IPS DF 4.7 (cell line): ENCODE results near the gene AGBL1.
"Not testable (repeated sequence)": the region's sequence is repeated elsewhere in the genome, so short reads cannot be mapped to it uniquely, and the experiment has no call there.

Experiments used
- DNase-seq: peaks from one replicate; pipeline ENCODE4 v3.0.0-alpha.2; 2013; ENCODE audit warnings: low spot score; ENCODE audit errors: extremely low read depth

AGBL1 gene

DNA sequence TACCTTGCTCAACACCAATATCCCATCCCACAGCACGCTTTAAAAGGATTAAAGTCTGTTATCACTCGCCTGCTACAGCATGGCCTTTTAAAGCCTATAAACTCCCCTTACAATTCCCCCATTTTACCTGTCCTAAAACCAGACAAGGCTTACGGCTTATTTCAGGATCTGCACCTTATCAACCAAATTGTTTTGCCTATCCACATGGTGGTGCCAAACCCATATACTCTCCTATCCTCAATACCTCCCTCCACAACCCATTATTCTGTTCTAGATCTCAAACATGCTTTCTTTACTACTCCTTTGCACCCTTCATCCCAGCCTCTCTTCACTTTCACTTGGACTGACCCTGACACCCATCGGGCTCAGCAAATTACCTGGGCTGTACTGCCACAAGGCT is 962.9 kb downstream of the AGBL1 start:
- DNase-seq, result not testable (repeated sequence)

DNA sequence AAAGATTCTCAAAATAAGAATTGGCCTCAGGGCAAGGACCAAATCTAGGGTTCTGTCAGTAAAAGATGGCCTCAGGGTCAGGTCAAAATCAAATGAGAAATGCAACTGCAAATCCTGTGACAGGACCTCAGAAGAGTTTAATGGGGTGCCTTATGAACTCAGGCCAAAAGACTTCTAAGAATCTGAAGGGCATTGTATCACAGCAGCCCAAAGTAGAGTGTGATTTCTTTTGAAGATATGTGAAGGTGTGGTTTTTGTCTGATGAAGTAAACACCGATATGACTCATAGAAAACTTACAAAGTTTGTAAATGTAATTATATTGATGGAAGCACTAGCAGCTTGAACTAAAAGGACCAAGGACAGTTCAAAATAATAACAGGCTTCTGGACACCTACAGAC is 966.1 kb downstream of the AGBL1 start:
- DNase-seq, result no peak

DNA sequence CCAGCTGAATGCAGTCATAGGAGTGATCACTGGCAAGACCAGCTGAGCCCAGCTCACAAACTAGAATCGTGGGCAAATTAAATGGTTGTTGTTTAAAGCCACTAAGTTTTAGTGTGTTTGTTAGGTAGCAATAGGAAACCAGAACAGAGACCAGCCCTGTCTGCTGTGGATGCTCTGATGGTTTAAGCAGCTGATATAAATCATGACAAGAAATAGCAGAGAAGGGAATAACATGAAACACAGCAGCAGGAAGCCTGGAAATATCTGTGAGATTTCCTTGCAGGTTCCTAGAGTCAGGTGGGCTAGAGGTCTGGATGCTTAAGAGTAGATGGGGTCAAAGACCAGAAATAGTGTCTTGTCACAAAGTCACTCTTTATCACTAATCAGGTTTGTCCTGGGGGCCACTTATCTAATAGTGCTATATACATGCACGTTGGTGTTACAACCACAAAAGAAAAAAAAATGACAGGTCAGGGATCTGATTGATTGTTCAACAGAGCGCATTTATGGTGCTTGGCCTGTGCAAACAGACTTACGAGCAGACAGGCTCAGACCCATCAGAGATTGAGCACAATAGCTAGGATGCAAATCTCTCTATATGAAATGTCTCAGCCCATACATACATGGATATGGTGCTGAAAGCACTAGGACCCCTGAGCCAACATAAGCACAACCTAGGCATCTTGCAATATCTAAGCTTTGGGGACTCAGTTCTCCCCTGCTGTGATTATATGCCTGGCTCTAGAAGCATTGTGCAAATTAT is 967.7 kb downstream of the AGBL1 start:
- no peak for DNase-seq
